GM19468 (cell line): ENCODE results near the gene CNTLN.
"Not testable (repeated sequence)": the region's sequence is repeated elsewhere in the genome, so short reads cannot be mapped to it uniquely, and the experiment has no call there.

Source experiments
- ATAC-seq: cut with Tn5 transposase; IDR thresholded peaks from one replicate; pipeline ENCODE4 v1.9.1; 2021; ENCODE audit warnings: mild to moderate bottlenecking, moderate library complexity, moderate number of reproducible peaks; ENCODE audit not compliant: unreplicated experiment; ENCODE audit errors: extremely low read depth

Gene CNTLN

GRCh38 chr9:17293685-17294084 lies 158.8 kb downstream of the CNTLN start:
- no peak for ATAC-seq

- no peak for ATAC-seq
Observed at GRCh38 chr9:17294822-17295624, 160.2 kb downstream of the CNTLN start.

GRCh38 chr9:17315341-17315740 lies 180.5 kb downstream of the CNTLN start:
- ATAC-seq, result no peak

GRCh38 chr9:17318821-17319320 lies 184.0 kb downstream of the CNTLN start:
- ATAC-seq, result no peak

GRCh38 chr9:17319864-17320263 lies 185.0 kb downstream of the CNTLN start:
- ATAC-seq, result no peak

GRCh38 chr9:17322882-17323864 lies 188.3 kb downstream of the CNTLN start:
- ATAC-seq, result no peak

DNA sequence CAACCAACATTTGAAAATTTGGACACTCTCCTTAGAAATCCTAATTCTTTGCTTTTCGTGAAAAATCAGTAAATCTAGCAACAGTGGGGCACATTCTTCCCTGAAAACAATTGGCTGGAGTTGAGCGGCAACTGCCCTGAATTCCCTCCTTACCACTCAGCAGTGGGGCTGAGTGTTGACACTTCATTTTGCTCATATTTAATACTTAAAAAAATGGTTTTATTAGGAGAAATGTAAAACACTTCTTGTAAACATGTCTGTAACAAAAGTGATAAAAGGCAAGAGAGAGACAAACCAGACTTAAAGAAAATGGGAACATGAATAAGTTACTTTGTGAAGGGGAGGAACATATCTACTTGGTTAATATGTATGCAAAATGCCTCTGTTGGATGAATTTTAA lies 193.5 kb downstream of the CNTLN start:
- ATAC-seq, result no peak

DNA sequence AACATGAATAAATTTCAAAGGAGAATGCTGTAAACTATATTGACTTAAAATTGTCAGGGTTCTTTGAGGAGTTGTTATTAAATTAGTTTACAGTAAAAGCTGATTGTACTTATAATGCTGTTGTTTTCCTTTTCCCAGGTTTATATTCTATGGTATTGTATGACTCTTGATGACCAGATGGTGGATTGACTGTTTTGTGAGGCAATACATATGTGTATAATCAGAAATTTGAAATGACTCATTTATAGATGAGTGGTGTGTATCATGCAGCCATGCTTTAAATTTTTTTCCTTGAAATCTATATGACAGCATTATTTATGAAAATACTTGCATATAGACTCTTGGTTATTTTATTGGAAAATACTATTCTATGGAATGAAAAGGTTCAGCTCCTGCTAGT lies 195.3 kb downstream of the CNTLN start:
- no peak for ATAC-seq

GRCh38 chr9:17332115-17332514 lies 197.3 kb downstream of the CNTLN start:
- no peak for ATAC-seq

DNA sequence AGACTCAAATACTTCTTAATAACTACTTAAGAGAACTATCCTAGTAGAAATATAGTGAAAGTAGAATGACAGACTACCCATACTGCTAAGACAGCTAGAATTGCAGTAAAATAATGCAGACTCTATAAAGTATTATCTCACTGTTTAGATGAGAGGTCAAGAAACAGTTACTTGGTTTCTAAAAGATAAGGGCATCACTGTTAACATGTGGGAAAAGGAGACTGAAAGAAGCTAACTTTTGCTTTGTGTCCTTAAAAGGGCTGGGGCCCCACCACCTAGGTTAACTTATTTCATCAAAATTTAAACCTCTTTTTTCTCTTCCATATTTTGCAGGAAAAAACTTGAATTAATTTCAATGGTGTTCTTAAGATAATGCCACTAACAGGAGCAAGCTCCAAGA lies 204.3 kb downstream of the CNTLN start:
- ATAC-seq, result no peak

- ATAC-seq, result no peak
Observed at GRCh38 chr9:17342696-17343095, 207.9 kb downstream of the CNTLN start.

DNA sequence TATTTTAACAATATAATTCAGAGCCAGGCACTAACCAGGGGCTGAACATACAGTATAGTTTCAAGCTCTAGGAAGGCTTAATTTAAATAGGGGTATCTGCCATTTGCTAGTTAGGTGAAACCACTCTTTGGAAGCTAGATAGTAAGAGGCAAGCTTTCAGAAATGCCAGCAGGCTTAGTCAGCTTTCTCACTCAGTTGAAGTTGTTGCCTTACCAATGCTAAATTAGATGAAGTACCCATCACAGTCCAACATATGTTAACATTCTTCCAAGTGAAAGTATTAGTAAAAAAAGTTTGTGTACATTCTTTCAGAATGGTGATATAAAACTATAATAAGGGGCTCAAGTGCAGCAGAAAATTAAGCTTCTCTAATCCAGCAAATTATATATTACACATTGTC lies 215.0 kb downstream of the CNTLN start:
- no peak for ATAC-seq

- ATAC-seq, result not testable (repeated sequence)
Observed at GRCh38 chr9:17354006-17354405, 219.2 kb downstream of the CNTLN start.

DNA sequence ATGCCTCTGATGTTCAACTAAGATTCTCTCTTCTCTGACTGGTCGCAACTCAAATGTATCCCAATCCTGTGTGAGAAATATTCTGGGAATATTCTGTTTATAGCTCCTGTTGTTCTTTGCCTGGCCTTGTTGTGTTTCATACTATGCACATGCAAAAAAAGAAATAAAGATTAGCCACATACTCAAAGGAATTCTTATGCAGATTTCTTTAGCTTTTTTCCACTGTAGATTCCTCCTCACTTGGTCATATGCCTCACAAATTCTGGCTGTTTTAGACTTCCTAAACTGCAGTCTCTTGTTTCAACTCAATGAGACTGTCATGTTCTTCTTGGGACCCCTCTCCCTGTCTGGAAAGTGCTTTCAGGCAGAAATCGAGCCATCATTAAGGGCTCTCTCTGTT lies 226.5 kb downstream of the CNTLN start:
- no peak for ATAC-seq

GRCh38 chr9:17367035-17367434 lies 232.2 kb downstream of the CNTLN start:
- no peak for ATAC-seq

- ATAC-seq, result no peak
Observed at GRCh38 chr9:17380126-17380861, 245.5 kb downstream of the CNTLN start.

DNA sequence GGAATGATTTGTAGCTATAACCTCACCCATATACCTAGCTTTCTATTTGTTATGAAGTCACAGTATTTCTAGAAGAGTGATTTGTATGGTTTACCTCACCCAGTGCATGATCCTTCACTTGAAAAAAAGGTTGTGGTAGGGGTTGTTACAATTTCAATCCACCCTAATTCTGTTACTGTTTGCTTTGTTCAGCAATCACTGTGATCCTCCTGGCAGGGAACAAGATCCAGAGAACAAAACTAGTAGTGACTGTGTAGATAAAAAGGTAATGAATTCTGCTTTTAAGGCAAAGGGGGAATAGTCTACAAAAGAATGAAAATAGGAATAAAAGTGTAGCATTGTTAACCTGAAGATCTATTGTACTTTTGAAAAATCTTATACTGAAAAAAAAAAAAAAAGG lies 252.7 kb downstream of the CNTLN start:
- no peak for ATAC-seq

GRCh38 chr9:17389026-17389425 lies 254.2 kb downstream of the CNTLN start:
- ATAC-seq, result no peak

DNA sequence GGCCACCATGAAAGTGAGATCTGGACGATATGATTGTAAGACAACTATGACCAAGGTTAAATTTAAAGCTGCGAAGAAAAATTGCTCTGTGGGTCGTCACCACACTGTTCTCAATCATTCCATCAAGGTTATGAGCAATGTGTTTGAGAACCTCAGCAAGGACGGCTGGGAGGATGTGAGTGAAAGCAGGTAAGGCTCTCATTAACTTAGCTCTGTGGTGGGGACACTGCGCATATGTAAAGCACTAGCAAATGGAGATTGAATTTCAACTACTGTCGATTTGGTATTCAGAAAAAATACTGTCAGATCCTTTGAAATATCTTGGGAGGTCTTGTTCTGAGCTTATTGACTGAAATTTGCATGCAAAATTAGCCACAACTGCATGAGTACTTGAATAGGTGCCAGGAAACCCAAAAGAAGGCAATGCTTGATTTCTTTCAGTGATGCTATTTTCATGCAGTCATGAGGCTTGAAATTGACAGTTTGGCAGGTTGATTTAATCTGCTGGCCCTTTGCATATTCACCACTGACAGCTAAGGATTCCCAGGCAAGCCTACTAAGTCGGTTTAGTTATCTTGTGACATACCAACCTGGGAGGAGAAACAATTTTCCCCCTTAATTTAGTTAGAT lies 260.2 kb downstream of the CNTLN start:
- ATAC-seq, result no peak
